ENCODE results near the gene GRID1.

The GRID1 gene

DNA sequence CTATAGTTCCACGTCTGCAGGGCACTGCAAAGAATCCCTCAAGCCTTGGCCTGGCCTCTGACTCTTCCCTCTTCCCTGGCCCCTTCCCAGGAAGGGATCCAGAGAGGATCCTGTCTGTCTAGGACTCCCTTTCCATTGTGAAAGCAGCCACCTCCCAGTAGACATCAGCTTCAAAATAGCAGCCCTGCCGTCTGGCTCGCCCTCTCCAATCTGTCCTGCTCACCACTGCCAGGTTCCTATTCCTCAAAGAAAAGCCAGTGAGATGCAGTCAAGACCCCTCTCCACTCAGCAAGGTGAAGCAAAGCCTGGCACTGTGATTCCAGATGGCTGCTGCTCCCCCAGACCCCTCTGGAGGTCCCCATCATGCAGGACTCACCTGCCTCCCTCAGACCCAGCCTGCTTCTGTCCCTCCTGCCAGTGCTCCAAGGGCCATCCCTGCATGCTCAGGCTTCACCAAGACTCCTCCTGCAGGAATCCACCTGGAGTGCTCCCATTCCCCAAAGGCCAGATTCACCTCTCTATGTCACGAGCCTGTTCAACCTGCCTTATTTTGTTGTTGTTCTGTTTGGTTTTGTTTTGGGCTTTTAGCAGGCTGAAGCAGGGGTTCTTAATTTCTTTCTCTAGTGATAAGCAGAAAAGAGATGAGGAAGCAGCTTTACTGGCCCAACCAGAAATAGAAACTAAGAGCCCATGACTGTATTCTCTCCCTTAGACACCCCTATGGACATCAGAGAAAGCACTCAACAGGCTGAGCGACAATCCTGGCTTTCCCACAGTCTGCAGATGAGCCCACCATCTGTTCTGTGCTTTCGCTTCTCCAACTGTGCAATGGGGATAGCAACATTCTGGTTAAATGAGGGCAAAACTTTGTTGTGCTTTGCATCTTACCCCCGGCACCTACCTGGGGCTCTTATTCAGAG, 305.1 kb downstream of the GRID1 start:
- TF ChIP-seq, protein P1, sequence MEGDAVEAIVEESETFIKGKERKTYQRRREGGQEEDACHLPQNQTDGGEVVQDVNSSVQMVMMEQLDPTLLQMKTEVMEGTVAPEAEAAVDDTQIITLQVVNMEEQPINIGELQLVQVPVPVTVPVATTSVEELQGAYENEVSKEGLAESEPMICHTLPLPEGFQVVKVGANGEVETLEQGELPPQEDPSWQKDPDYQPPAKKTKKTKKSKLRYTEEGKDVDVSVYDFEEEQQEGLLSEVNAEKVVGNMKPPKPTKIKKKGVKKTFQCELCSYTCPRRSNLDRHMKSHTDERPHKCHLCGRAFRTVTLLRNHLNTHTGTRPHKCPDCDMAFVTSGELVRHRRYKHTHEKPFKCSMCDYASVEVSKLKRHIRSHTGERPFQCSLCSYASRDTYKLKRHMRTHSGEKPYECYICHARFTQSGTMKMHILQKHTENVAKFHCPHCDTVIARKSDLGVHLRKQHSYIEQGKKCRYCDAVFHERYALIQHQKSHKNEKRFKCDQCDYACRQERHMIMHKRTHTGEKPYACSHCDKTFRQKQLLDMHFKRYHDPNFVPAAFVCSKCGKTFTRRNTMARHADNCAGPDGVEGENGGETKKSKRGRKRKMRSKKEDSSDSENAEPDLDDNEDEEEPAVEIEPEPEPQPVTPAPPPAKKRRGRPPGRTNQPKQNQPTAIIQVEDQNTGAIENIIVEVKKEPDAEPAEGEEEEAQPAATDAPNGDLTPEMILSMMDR (IDR thresholded peaks at IDR 0.05; ENCODE audit: unreplicated experiment in 3 of 3) = no peak
- Mint-ChIP-seq H3K9me3 (no peaks in the 10 kb centered on the region), H3K36me3 (ENCODE audit: low read depth) (no peaks in the 10 kb centered on the region), H3K4me3 (no peak overlapping the region), H3K27ac (no peak overlapping the region), H3K4me1 (no peaks in the 10 kb centered on the region), H3K27me3 (ENCODE audit: low read depth) (peaks cover 11% of the 10 kb centered on the region)

DNA sequence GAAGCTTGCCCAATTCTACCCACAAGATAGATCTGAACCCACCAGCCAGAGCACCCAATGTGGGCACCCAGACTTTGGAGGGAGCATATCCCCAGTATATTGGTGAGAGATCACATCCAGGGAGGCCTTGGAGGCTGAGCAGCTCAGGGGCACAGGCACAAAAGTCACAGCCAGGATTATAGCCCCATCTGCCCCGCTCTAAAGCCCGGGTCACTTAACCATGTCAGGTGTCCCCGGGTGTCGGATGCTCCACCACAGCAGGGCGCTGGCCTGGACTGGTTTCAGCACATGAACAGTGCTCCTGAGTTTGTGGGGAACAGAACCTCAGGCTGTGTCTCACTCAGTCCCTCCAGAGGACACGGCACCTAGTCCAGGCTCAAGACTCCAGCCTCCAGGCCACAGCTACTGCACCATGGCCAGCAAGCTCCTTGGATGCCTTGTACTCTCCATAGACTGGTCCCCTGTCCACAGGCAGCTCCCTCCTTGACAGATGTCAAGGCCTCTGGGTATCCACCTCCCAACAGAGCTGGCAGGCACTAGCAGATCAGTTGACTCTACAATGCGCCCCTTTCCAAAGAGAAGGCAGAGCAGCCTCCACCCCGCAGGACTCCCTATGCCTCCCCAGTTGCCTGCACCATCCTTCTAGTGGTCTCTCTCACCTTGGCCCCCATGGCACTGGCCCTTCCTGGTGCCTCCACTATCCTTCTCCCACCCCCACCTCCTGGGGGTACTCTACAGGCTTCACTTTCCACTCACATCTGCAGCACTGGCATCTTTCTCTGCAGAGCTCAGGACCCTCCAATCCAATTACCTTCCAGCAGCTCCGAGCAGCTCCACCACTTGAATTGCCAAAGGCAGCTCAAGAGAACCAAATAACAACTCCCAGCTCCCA, 306.0 kb downstream of the GRID1 start:
- Mint-ChIP-seq H3K27ac (no peak overlapping the region), H3K4me3 (no peak overlapping the region), H3K4me1 (no peaks in the 10 kb centered on the region), H3K36me3 (ENCODE audit: low read depth) (no peaks in the 10 kb centered on the region), H3K9me3 (no peaks in the 10 kb centered on the region), H3K27me3 (ENCODE audit: low read depth) (peaks cover 11% of the 10 kb centered on the region)
- TF ChIP-seq, protein P1 (IDR thresholded peaks at IDR 0.05; ENCODE audit: unreplicated experiment in 3 of 3) = no peak

DNA sequence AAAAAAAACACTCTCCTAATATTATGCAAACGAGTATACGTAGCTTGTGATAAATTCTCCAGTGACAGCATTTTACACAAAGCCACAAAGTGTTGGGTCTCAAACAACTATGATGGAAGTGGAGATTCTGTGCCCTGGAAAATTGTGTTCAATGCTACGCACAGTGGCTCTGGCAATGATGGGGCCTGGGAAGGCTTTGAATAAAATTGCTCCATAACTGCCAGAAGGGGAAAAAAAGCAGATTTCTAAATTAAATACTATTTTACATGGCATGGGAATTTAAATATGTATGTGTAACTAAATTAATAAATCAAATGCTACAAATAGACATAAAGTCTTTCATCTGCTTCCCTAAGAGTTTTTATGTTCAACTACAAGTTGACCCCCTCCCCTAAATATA, 306.7 kb downstream of the GRID1 start:
- Mint-ChIP-seq H3K9me3 (no peaks in the 10 kb centered on the region), H3K4me3 (no peak overlapping the region), H3K27ac (no peak overlapping the region), H3K4me1 (no peaks in the 10 kb centered on the region), H3K27me3 (ENCODE audit: low read depth) (peaks cover 11% of the 10 kb centered on the region), H3K36me3 (ENCODE audit: low read depth) (no peaks in the 10 kb centered on the region)
- TF ChIP-seq, protein P1 (IDR thresholded peaks at IDR 0.05; ENCODE audit: unreplicated experiment in 3 of 3) = no peak

DNA sequence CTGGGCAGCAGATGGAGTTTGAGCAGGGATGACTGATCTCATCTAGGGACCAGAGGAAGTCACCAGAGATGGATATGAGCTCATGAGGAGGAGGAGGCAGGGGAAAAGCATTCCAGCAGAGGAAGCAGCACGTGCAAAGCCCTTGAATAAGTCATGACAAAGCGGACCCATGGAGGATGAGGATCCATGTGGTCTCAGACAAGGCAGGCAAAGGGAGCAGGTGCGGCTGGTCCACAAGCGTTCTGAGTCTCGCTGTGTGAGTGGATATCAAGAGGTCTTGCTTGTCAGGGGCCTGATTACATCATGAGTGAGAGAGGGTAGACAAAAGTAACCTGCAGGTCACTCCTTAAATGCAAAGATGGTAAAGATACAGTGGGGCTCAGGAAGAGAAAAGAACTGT, 307.6 kb downstream of the GRID1 start:
- Mint-ChIP-seq H3K27me3 (ENCODE audit: low read depth) (peaks cover 11% of the 10 kb centered on the region), H3K9me3 (no peaks in the 10 kb centered on the region), H3K4me1 (no peaks in the 10 kb centered on the region), H3K36me3 (ENCODE audit: low read depth) (no peaks in the 10 kb centered on the region), H3K4me3 (no peak overlapping the region), H3K27ac (no peak overlapping the region)
- TF ChIP-seq, protein P1 (IDR thresholded peaks at IDR 0.05; ENCODE audit: unreplicated experiment in 3 of 3) = no peak

DNA sequence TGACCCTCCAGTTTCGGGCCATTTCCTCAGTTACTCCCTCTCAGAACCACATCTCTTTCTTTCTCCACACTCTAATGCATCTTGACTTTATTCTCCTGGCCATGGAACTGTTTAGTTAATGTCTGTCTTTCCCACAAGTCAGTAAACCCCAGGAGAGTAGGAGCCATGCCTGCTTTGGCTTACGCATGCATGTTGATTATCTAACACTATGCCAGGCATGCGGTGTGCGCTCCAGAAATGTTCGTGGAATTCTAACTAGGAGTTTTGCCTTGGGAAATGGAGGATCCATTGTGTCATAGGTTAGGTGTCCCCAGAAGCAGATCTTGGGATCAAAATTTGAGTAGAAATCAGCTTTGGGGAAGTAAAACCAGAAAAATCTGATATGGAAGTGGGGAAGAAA, 308.9 kb downstream of the GRID1 start:
- TF ChIP-seq, protein P1 (IDR thresholded peaks at IDR 0.05; ENCODE audit: unreplicated experiment in 3 of 3) = no peak
- Mint-ChIP-seq H3K27ac (no peak overlapping the region), H3K4me1 (no peaks in the 10 kb centered on the region)

More for the DNA sequence above, 308.9 kb downstream of the GRID1 start:
- Mint-ChIP-seq H3K4me3 (no peak overlapping the region), H3K27me3 (ENCODE audit: low read depth) (peaks cover 11% of the 10 kb centered on the region), H3K9me3 (no peaks in the 10 kb centered on the region), H3K36me3 (ENCODE audit: low read depth) (no peaks in the 10 kb centered on the region)

Measured in nephron (organoid).